ENCODE measurements around the gene ATP10D.

Gene ATP10D

DNA sequence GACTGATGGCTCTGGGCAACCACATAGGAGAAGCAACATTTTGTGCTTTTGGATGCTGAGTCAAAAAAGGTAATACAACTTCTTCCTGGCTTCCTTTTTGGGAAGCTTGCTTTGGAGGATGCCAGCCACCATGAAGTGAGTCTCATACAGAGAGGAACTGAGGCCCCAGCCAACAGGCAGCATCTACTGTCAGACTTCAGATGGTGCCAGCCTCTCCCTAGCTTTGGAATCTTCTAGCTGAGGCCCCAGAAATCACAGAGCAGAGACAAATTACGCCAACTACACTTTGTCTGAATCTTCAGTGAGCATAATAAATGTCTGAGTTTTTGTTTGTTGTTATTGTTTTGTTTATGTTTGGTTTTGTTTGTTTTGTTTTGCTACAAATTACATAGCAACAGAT is 136.1 kb downstream of the ATP10D start:
- TF ChIP-seq, protein P1, sequence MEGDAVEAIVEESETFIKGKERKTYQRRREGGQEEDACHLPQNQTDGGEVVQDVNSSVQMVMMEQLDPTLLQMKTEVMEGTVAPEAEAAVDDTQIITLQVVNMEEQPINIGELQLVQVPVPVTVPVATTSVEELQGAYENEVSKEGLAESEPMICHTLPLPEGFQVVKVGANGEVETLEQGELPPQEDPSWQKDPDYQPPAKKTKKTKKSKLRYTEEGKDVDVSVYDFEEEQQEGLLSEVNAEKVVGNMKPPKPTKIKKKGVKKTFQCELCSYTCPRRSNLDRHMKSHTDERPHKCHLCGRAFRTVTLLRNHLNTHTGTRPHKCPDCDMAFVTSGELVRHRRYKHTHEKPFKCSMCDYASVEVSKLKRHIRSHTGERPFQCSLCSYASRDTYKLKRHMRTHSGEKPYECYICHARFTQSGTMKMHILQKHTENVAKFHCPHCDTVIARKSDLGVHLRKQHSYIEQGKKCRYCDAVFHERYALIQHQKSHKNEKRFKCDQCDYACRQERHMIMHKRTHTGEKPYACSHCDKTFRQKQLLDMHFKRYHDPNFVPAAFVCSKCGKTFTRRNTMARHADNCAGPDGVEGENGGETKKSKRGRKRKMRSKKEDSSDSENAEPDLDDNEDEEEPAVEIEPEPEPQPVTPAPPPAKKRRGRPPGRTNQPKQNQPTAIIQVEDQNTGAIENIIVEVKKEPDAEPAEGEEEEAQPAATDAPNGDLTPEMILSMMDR (IDR thresholded peaks at IDR 0.05; ENCODE audit: low read depth, low read length, missing control alignments): no peak
- H3K4me3 ChIP-seq (replicated peaks; ENCODE audit: low read depth, low read length): no peak overlapping the region
- no peak for DNase-seq (ENCODE audit: extremely low read depth, low read depth)

GRCh38 chr4:47624031-47624441 is 139.0 kb downstream of the ATP10D start:
- no peak overlapping the region for H3K4me3 ChIP-seq (replicated peaks; ENCODE audit: low read depth, low read length)
- DNase-seq (ENCODE audit: extremely low read depth, low read depth): no peak
- TF ChIP-seq, protein P1 (IDR thresholded peaks at IDR 0.05; ENCODE audit: low read depth, low read length, missing control alignments): no peak

DNA sequence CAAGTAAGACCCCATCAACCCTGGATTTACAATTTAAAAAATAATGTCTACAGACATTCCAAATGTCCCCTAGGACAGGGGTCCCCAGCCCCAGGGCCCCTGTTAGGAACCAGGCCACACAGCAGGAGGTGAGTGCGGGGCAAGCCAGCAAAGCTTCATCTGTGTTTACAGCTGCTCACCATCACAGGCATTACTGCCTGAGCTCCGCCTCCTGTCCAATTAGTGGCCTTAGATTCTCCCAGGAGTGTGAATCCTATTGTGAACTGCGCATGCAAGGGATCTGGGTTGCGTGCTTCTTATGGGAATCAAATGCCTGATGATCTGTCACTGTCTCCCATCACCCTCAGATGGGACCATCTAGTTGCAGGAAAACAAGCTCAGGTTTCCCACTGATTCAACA is 146.1 kb downstream of the ATP10D start:
- DNase-seq (ENCODE audit: extremely low read depth, low read depth): no peak
- TF ChIP-seq, protein P1 (IDR thresholded peaks at IDR 0.05; ENCODE audit: low read depth, low read length, missing control alignments): no peak
- no peak overlapping the region for H3K4me3 ChIP-seq (replicated peaks; ENCODE audit: low read depth, low read length)

- no peak overlapping the region for H3K4me3 ChIP-seq (replicated peaks; ENCODE audit: low read depth, low read length)
- DNase-seq (ENCODE audit: extremely low read depth, low read depth): no peak
- TF ChIP-seq, protein P1 (IDR thresholded peaks at IDR 0.05; ENCODE audit: low read depth, low read length, missing control alignments): no peak
Observed at GRCh38 chr4:47639531-47639930, 154.5 kb downstream of the ATP10D start.

GRCh38 chr4:47640911-47641310 is 155.8 kb downstream of the ATP10D start:
- TF ChIP-seq, protein P1 (IDR thresholded peaks at IDR 0.05; ENCODE audit: low read depth, low read length, missing control alignments): no peak
- no peak overlapping the region for H3K4me3 ChIP-seq (replicated peaks; ENCODE audit: low read depth, low read length)
- no peak for DNase-seq (ENCODE audit: extremely low read depth, low read depth)

DNA sequence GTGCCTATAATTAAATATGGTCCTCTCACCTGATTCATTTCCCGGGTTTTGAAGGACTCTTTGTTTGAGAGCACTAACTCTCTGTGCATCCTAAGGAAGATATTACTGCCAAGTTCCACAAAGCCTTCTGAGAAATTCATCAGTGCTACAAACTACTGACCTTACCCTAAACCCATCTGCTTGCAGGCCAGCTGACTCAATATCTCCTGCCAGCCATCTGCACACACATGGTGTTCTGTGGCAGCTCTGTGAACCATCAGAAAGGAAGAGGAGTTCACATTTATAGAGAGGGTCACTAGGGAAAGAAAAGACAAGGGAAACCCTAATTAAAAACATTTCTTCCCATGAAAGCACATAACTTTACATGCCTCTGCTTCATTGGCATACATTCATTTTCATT is 156.7 kb downstream of the ATP10D start:
- DNase-seq (ENCODE audit: extremely low read depth, low read depth): no peak
- H3K4me3 ChIP-seq (replicated peaks; ENCODE audit: low read depth, low read length): no peak overlapping the region

More for the DNA sequence above, 156.7 kb downstream of the ATP10D start:
- TF ChIP-seq, protein P1 (IDR thresholded peaks at IDR 0.05; ENCODE audit: low read depth, low read length, missing control alignments): no peak

Data from HFF-Myc (cell line).